NT2/D1 (cell line): ENCODE results near the gene HDAC8.

Experiments
- SUZ12 ChIP-seq: IDR thresholded peaks from 2 replicates; pipeline ENCODE4 v1.6.1; 2011; ENCODE audit not compliant: insufficient read length, insufficient read depth; ENCODE audit errors: extremely low read depth
- YY1 ChIP-seq: IDR thresholded peaks from 2 replicates; pipeline ENCODE4 v1.6.1; 2011; ENCODE audit not compliant: insufficient read length, insufficient read depth
- ZNF274 ChIP-seq: IDR thresholded peaks from 2 replicates; pipeline ENCODE4 v1.6.1; 2011; ENCODE audit warnings: mild to moderate bottlenecking, low read depth, low read length

DNA sequence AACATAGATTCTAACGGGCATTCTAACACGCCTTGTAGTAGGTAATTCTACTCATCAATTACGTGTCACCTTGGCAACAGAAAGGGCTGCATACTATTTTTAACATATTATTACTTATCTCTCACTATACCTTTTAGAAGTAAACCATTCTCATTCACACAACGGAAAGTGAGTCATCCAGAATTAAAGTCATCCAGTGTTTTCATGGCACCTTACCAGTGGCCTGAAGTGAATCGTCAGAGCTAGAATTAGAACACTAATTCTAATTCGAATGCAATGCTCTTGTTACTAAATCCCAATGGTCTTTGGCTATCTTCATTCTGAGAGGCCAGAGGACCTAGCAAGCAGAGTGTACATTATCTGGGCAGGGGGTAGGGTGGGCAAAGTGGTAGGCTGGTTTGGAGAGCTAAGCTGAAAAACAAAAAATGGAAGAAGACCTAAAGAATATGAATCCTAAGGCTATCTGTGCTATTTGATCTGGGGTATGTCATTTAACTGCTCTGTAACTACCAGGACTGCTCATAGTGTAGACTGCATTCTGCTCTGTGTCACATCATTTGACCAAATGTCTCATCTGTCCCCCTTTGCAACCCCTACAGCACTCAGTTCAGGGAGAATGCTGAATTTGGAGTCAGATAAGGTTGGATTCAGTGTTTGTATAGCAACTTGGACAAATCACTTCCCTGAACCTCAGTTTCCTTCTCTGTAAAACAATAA, 96.5 kb downstream of the HDAC8 start:
- TF ChIP-seq SUZ12: no peak
- TF ChIP-seq ZNF274: no peak
- TF ChIP-seq YY1: no peak
